Loucy (cell line): ENCODE data around the gene GPHB5.
"Not testable (repeated sequence)": the region's sequence is repeated elsewhere in the genome, so short reads cannot be mapped to it uniquely, and the experiment has no call there.

ENCODE experiments used
- H2AFZ ChIP-seq: fragments of 200-600 bp; sonication (generic); 2 replicates; pipeline ENCODE4 v1.6.0; 2016; ENCODE audit warnings: antibody characterized with exemption, mild to moderate bottlenecking, low read length, moderate library complexity
- H3F3A ChIP-seq: fragments of 200-600 bp; 2 replicates; pipeline ENCODE4 v1.6.0; 2016; ENCODE audit warnings: antibody characterized with exemption, low read depth, mild to moderate bottlenecking
- H3K27me3 ChIP-seq: fragments of 200-600 bp; sonication (generic); 2 replicates; pipeline ENCODE4 v1.6.1; 2014; ENCODE audit warnings: low read length, mild to moderate bottlenecking; ENCODE audit not compliant: insufficient read depth, poor library complexity, severe bottlenecking
- H3K36me3 ChIP-seq: fragments of 200-600 bp; sonication (generic); 2 replicates; pipeline ENCODE4 v1.6.1; 2016; ENCODE audit warnings: low read length; ENCODE audit not compliant: insufficient read depth
- H3K4me1 ChIP-seq: fragments of 200-600 bp; sonication (generic); 2 replicates; pipeline ENCODE4 v1.5.1; 2014; ENCODE audit warnings: low read length, mild to moderate bottlenecking; ENCODE audit not compliant: insufficient read depth, poor library complexity, severe bottlenecking
- H3K4me2 ChIP-seq: fragments of 200-600 bp; sonication (generic); 2 replicates; pipeline ENCODE4 v1.6.0; 2014; ENCODE audit warnings: antibody characterized with exemption, low read length, low read depth, mild to moderate bottlenecking; ENCODE audit not compliant: poor library complexity, severe bottlenecking
- H3K4me3 ChIP-seq: fragments of 200-600 bp; sonication (generic); 2 replicates; pipeline ENCODE4 v1.5.1; 2014; ENCODE audit warnings: low read length, mild to moderate bottlenecking, mixed read lengths; ENCODE audit not compliant: poor library complexity, severe bottlenecking
- H3K79me2 ChIP-seq: fragments of 200-600 bp; sonication (generic); 2 replicates; pipeline ENCODE4 v1.6.1; 2014; ENCODE audit warnings: low read length; ENCODE audit not compliant: insufficient read depth
- H3K9ac ChIP-seq: fragments of 200-600 bp; sonication (generic); 2 replicates; pipeline ENCODE4 v1.6.0; 2014; ENCODE audit warnings: mild to moderate bottlenecking, low read depth, low read length, moderate library complexity; ENCODE audit not compliant: poor library complexity, severe bottlenecking
- H3K9me2 ChIP-seq: fragments of 200-600 bp; sonication (generic); replicated peaks from 2 replicates; pipeline ENCODE4 v1.6.1; 2016; ENCODE audit warnings: low read depth, low read length, mixed read lengths
- H3K9me3 ChIP-seq: fragments of 200-600 bp; sonication (generic); 2 replicates; pipeline ENCODE4 v1.6.1; 2014; ENCODE audit warnings: mild to moderate bottlenecking, antibody characterized with exemption, low read length, low read depth; ENCODE audit not compliant: insufficient read depth
- H4K20me1 ChIP-seq: fragments of 200-600 bp; sonication (generic); 2 replicates; pipeline ENCODE4 v1.6.0; 2014; ENCODE audit warnings: antibody characterized with exemption, low read length, mild to moderate bottlenecking; ENCODE audit not compliant: insufficient read depth, poor library complexity, severe bottlenecking
- EZH2phosphoT487 ChIP-seq: fragments of 200-600 bp; IDR thresholded peaks from 2 replicates; pipeline ENCODE4 v1.6.1; 2018; ENCODE audit warnings: antibody characterized with exemption, mild to moderate bottlenecking, moderate library complexity, borderline replicate concordance
- TF ChIP-seq, protein P1 (sequence below): fragments of 200-600 bp; sonication (generic); conservative IDR thresholded peaks from 2 replicates; pipeline ENCODE4 v1.5.1; 2014; ENCODE audit warnings: mild to moderate bottlenecking, antibody characterized with exemption, low read length

GPHB5 gene

DNA sequence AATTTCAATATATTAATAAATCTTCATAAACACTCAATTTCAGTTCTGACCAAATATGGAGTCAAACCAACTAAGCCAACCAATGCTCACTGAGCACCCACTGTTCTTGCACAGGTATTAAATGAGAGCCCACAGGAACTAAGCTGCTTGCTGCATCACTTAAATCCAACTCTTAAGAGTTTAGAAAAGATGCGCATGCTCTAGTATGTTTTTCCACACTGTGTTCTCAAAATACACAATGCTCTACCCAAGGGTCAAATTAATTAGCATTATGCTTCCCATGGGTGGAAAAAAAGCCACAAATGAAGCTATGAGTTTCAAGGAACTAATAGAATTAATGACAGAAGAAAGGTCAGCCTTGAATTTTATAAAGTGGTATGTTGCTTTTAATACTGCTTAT is 3.7 kb upstream of the GPHB5 start:
- no peaks in the 10 kb centered on the region for H3F3A ChIP-seq
- no peaks in the 10 kb centered on the region for H4K20me1 ChIP-seq
- no peaks in the 10 kb centered on the region for H3K4me1 ChIP-seq
- no peaks in the 10 kb centered on the region for H3K9me3 ChIP-seq
- TF ChIP-seq, protein P1, sequence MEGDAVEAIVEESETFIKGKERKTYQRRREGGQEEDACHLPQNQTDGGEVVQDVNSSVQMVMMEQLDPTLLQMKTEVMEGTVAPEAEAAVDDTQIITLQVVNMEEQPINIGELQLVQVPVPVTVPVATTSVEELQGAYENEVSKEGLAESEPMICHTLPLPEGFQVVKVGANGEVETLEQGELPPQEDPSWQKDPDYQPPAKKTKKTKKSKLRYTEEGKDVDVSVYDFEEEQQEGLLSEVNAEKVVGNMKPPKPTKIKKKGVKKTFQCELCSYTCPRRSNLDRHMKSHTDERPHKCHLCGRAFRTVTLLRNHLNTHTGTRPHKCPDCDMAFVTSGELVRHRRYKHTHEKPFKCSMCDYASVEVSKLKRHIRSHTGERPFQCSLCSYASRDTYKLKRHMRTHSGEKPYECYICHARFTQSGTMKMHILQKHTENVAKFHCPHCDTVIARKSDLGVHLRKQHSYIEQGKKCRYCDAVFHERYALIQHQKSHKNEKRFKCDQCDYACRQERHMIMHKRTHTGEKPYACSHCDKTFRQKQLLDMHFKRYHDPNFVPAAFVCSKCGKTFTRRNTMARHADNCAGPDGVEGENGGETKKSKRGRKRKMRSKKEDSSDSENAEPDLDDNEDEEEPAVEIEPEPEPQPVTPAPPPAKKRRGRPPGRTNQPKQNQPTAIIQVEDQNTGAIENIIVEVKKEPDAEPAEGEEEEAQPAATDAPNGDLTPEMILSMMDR: no peak
- no peak for TF ChIP-seq EZH2phosphoT487
- no peaks in the 10 kb centered on the region for H3K9me2 ChIP-seq
- H3K27me3 ChIP-seq: no peaks in the 10 kb centered on the region
- H3K4me2 ChIP-seq: no peak overlapping the region
- H3K4me3 ChIP-seq: no peak overlapping the region
- H3K9ac ChIP-seq: no peak overlapping the region
- no peaks in the 10 kb centered on the region for H3K36me3 ChIP-seq
- H2AFZ ChIP-seq: no peak overlapping the region
- H3K79me2 ChIP-seq: no peaks in the 10 kb centered on the region

DNA sequence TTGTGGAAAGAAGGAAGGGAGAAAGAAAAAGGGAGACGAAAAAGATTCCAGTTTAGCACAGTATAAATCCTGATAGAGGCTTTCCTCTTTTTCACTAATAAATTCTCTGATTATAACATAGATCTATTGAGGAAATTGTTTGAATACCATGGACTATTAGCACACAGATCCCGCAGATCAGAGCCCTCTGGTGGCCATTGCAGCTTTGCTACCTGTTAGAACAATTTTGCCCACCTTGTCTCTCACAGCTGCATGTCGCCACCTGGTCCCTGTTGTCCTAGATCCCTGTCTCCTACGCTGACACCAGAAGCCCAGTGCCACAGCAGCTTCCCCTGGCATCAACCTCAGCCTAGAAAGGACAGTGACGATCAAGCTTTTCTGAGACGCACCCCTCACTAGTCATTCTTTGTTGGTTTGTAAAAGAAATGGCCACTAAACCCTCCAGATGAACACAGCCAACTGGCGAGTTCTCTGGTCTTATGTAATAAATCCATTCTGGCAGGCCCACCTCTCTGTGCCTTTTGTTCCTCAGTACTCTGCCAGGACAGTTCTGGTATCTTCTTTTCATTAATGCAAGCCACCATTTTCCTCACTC is 9.9 kb downstream of the GPHB5 start:
- Histone ChIP-seq H4K20me1 (no peaks in the 10 kb centered on the region), H3K9me3 (no peaks in the 10 kb centered on the region), H2AFZ (no peak overlapping the region), H3F3A (no peaks in the 10 kb centered on the region), H3K36me3 (no peaks in the 10 kb centered on the region), H3K79me2 (no peaks in the 10 kb centered on the region), H3K4me2 (no peak overlapping the region), H3K9ac (no peak overlapping the region), H3K27me3 (no peaks in the 10 kb centered on the region), H3K4me3 (no peak overlapping the region), H3K4me1 (no peaks in the 10 kb centered on the region), H3K9me2 (no peaks in the 10 kb centered on the region)
- TF ChIP-seq EZH2phosphoT487: no peak
- TF ChIP-seq, protein P1: peak; percentile 79

DNA sequence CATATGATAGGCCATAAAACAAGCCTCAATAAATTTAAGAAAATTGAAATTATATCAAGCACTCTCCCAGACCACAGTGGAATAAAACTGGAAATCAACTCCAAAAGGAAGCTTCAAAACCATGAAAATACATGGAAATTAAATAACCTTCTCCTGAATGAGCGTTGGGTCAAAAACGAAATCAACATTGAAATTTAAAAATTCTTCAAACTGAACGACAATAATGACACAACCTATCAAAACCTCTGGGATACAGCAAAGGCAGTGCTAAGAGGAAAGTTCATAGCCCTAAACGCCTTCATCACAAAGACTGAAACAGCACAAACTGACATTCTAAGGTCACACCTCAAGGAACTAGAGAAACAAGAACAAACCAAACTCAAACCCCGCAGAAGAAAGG is 14.3 kb downstream of the GPHB5 start:
- H2AFZ ChIP-seq, H3K9me2 ChIP-seq, H3K4me2 ChIP-seq, H3K9me3 ChIP-seq, H3K36me3 ChIP-seq, H3K9ac ChIP-seq, H3K4me1 ChIP-seq, H3K4me3 ChIP-seq, H4K20me1 ChIP-seq, H3K27me3 ChIP-seq, H3K79me2 ChIP-seq, H3F3A ChIP-seq: not testable (repeated sequence)

DNA sequence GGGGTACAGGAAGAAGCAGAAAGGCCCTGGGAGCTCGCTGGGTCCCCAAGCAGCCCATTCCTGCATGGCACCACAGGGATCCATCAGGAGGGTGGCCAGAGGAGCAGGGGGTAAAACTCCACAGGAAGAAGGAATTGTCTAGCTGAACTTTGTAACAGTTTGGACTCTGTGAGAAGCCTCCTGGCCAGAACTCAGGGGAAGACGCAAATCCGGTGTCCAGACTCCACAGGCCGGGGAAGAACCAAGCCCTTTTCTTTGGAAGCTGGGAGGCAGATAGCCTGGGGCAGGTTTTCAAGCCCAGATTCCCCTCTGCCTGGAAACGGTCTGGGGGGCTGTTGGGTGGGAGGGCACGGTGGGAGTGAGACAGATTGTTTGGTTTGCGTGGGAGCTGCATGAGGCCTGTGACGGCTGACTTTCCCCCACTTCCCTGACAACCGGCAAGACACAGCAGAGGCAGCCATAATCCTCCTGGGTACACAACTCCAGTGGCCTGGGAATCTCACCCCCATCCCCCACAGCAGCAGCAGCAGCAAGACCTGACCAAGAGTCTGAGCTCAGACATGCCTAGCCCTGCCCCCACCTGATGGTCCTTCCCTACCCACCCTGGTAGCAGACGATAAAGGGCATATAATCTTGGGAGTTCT is 16.7 kb downstream of the GPHB5 start:
- no peaks in the 10 kb centered on the region for H3K27me3 ChIP-seq
- no peaks in the 10 kb centered on the region for H3K79me2 ChIP-seq
- no peaks in the 10 kb centered on the region for H3K36me3 ChIP-seq
- no peak overlapping the region for H3K4me2 ChIP-seq
- no peaks in the 10 kb centered on the region for H3K9me2 ChIP-seq
- no peaks in the 10 kb centered on the region for H3K4me1 ChIP-seq
- no peak overlapping the region for H3K4me3 ChIP-seq
- H2AFZ ChIP-seq: no peak overlapping the region
- no peak overlapping the region for H3K9ac ChIP-seq
- no peaks in the 10 kb centered on the region for H3K9me3 ChIP-seq
- TF ChIP-seq EZH2phosphoT487: no peak
- TF ChIP-seq, protein P1: no peak
- no peaks in the 10 kb centered on the region for H3F3A ChIP-seq
- no peaks in the 10 kb centered on the region for H4K20me1 ChIP-seq
